ENCODE data around the gene TNFSF8. TPM values are rescaled to one million over a fixed set of nuclear protein-coding genes. Genes with fewer than 3 reads are reported as not detected.

The TNFSF8 gene
- total and polyA plus RNA-seq, 11 donors, result 0.25 to 4.9 (median 0.74) TPM; not detected in 1

GRCh38 chr9:114960276-114960675 is 29.9 kb upstream of the TNFSF8 start:
- no peaks in the 10 kb centered on the region for H3K36me3 ChIP-seq
- H3K4me1 ChIP-seq, result peaks cover 0 to 18% (median 0%) of the 10 kb centered on the region in 12 donors
- H3K27me3 ChIP-seq, result peaks cover 0 to 17% (median 0%) of the 10 kb centered on the region in 9 donors
- ATAC-seq (no peak), DNase-seq (no peak)
- TF ChIP-seq CTCF (IDR thresholded peaks at IDR 0.05), result no peak
- no peak for TF ChIP-seq POLR2A (IDR thresholded peaks at IDR 0.05)
- H3K9me3 ChIP-seq, result peaks cover 0 to 43% (median 13%) of the 10 kb centered on the region in 12 donors
- no peak overlapping the region for H3K27ac ChIP-seq
- H3K4me3 ChIP-seq, result no peak overlapping the region
- intact Hi-C loops (cut with DNase I), result no loop called here
- 78 to 85% (median 80%) methylated on average over 3 of the region's 3 CpGs for whole genome bisulfite sequencing, 4 donors

GRCh38 chr9:114958844-114959235 is 28.4 kb upstream of the TNFSF8 start:
- WGBS, 4 donors, result 74 to 86% (median 79%) methylated on average over 2 of the region's 2 CpGs
- ATAC-seq, result no peak

DNA sequence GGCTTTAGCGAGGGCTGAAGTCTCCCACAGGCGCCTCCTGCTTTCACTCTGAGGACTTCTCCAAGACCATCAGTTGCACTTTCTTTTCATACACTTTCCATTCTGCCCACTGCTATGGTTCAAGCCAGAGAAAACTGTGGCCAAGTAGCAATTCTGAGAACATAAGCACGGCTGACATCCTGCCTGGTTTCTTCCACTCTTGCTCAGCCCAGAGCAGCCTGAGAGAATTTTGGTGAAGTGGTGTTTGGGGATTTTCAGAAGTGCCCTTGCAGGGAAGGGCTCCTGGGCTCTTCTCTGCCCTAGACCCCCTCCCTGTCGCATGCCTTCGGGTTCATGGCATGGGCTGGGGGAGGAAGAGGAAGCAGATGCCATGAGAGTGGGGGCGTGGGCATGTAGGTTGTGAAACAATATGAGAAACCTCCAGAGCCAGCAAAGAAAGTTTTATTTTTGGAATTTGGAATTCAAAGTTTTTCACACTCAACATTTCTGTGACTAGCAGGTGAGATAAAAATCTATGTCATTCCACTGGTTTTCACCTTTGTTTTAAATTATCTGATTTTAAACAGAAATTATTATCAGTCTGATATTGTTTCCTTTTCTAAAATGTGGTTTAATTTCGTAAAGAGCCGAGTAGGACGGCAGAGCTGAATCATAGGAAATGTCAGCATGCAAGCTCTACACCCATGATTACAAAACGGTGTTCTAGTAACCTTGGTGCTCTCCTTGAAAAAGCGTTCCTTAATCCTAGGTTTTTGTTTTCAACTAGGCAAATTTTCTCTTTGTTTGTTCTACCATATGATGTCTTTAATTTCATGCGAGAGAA is 27.8 kb upstream of the TNFSF8 start:
- Histone ChIP-seq H3K27me3 (peaks cover 0 to 17% (median 0%) of the 10 kb centered on the region in 9 donors), H3K27ac (peak overlapping the region in 4 of 12 donors; percentile 9 to 88 (median 25)), H3K36me3 (no peaks in the 10 kb centered on the region), H3K4me1 (peaks cover 0 to 35% (median 0%) of the 10 kb centered on the region in 12 donors), H3K4me3 (peak overlapping the region in 1 of 12 donors; percentile 25), H3K9me3 (peaks cover 0 to 39% (median 11%) of the 10 kb centered on the region in 12 donors)
- DNase-seq (peak in 4 of 5 donors; percentile 41 to 64 (median 52)), ATAC-seq (peak; percentile 61 to 80 (median 74))
- intact Hi-C loops (cut with DNase I), result no loop called here
- 71 to 77% (median 75%) methylated on average over 12 of the region's 12 CpGs for WGBS, 4 donors
- TF ChIP-seq CTCF (IDR thresholded peaks at IDR 0.05) (no peak), POLR2A (IDR thresholded peaks at IDR 0.05) (no peak)

More at GRCh38 chr9:114958844-114959235, 28.4 kb upstream of the TNFSF8 start:
- peak overlapping the region in 1 of 12 donors; percentile 88 for H3K27ac ChIP-seq
- intact Hi-C loops (cut with DNase I), result no loop called here
- TF ChIP-seq POLR2A (IDR thresholded peaks at IDR 0.05) (no peak), CTCF (IDR thresholded peaks at IDR 0.05) (no peak)
- peak overlapping the region in 1 of 12 donors; percentile 25 for H3K4me3 ChIP-seq
- H3K9me3 ChIP-seq, result peaks cover 0 to 42% (median 11%) of the 10 kb centered on the region in 12 donors
- H3K4me1 ChIP-seq, result peaks cover 0 to 29% (median 0%) of the 10 kb centered on the region in 12 donors
- H3K36me3 ChIP-seq, result no peaks in the 10 kb centered on the region
- H3K27me3 ChIP-seq, result peaks cover 0 to 17% (median 0%) of the 10 kb centered on the region in 9 donors
- DNase-seq, result no peak

- intact Hi-C loops (cut with DNase I), result no loop called here
- TF ChIP-seq CTCF (IDR thresholded peaks at IDR 0.05) (no peak), POLR2A (IDR thresholded peaks at IDR 0.05) (no peak)
- no peak for DNase-seq
- Histone ChIP-seq H3K4me3 (peak overlapping the region in 1 of 12 donors; percentile 25), H3K36me3 (no peaks in the 10 kb centered on the region), H3K4me1 (peaks cover 0 to 40% (median 0%) of the 10 kb centered on the region in 12 donors), H3K27me3 (peaks cover 0 to 17% (median 0%) of the 10 kb centered on the region in 9 donors), H3K9me3 (peaks cover 0 to 33% (median 8%) of the 10 kb centered on the region in 12 donors), H3K27ac (peak overlapping the region in 4 of 12 donors; percentile 9 to 88 (median 25))
- 76 to 84% (median 80%) methylated on average over 3 of the region's 3 CpGs for WGBS, 4 donors
- ATAC-seq, result no peak
These were observed 27.2 kb upstream of the TNFSF8 start for GRCh38 chr9:114957558-114957957.

All from heart left ventricle (tissue), 16 donors.